ENCODE results near the gene CSNK2A2. TPM values are rescaled to one million over a fixed set of nuclear protein-coding genes. Genes with fewer than 3 reads are reported as not detected.

The CSNK2A2 gene
- total RNA-seq, 1 donor from 2014 or later: 96.2 TPM

DNA sequence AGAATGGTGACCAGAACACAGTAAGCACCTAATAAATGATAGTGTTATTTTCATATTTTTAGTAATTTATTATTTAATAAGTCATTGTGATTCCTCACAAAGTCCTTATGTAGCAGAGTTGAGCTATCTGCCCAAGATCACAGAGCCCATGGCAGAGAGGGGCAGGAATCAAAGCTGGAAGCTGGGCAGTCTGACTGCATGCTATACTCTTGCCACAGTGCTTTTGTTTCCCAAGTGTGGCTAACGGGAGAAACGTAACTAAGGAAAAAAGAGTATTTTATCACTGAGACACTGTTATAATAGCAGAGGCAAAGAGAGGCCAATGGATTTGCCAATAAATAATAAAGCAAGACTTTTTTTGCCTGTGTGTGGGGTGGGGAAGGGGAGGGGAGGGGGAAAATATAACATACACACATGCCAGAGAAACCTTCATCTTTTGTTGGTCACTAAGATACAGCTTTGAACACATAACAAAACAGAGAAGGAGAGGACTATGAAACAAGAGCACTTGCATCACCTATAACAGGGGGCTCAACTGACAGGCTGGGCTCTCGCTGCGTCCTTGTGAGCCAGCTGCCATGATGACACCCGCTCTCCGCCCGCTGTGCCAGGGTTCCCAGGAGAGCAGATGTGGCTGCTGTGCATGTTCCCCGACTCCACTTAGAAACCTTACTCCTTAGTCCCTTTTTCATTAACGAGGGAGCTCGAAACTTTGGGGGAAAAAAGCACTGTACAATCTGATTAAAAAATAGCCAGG, 10.1 kb downstream of the CSNK2A2 start:
- Mint-ChIP-seq H3K4me1 (ENCODE audit: low read depth, unreplicated experiment) (peaks cover 5% of the 10 kb centered on the region), H3K9me3 (ENCODE audit: unreplicated experiment) (no peaks in the 10 kb centered on the region), H3K27me3 (ENCODE audit: low read depth, unreplicated experiment) (no peaks in the 10 kb centered on the region), H3K4me3 (ENCODE audit: unreplicated experiment) (no peak overlapping the region), H3K27ac (ENCODE audit: unreplicated experiment) (peak overlapping the region; percentile 66), H3K36me3 (ENCODE audit: low read depth, unreplicated experiment) (peaks cover 40% of the 10 kb centered on the region)
- H3K27me3 ChIP-seq (ENCODE audit: insufficient read depth, low read length): no peaks in the 10 kb centered on the region
- TF ChIP-seq, protein P1, sequence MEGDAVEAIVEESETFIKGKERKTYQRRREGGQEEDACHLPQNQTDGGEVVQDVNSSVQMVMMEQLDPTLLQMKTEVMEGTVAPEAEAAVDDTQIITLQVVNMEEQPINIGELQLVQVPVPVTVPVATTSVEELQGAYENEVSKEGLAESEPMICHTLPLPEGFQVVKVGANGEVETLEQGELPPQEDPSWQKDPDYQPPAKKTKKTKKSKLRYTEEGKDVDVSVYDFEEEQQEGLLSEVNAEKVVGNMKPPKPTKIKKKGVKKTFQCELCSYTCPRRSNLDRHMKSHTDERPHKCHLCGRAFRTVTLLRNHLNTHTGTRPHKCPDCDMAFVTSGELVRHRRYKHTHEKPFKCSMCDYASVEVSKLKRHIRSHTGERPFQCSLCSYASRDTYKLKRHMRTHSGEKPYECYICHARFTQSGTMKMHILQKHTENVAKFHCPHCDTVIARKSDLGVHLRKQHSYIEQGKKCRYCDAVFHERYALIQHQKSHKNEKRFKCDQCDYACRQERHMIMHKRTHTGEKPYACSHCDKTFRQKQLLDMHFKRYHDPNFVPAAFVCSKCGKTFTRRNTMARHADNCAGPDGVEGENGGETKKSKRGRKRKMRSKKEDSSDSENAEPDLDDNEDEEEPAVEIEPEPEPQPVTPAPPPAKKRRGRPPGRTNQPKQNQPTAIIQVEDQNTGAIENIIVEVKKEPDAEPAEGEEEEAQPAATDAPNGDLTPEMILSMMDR (IDR thresholded peaks at IDR 0.05; ENCODE audit: insufficient read depth, low read depth, low read length): no peak
- no peak for TF ChIP-seq EZH2 (IDR thresholded peaks at IDR 0.05; ENCODE audit: insufficient read depth, low read length)
- peaks cover 44% of the 10 kb centered on the region for H3K79me2 ChIP-seq (ENCODE audit: insufficient read depth, low read length)
- peaks cover 63% of the 10 kb centered on the region for H3K36me3 ChIP-seq (ENCODE audit: insufficient read depth, low read length)
- no peaks in the 10 kb centered on the region for H3K9me3 ChIP-seq (ENCODE audit: insufficient read depth, low read depth, low read length)
- no peak overlapping the region for H2AFZ ChIP-seq (ENCODE audit: low read depth, low read length)
- DNase-seq (ENCODE audit: low read depth) (no peak), FAIRE-seq (no peak)
- no peak overlapping the region for H3K4me3 ChIP-seq (ENCODE audit: insufficient read depth, low read depth, low read length)
- no peaks in the 10 kb centered on the region for H3K4me1 ChIP-seq (ENCODE audit: insufficient read depth, low read length)
- H4K20me1 ChIP-seq (ENCODE audit: insufficient read depth, low read length): peaks cover 39% of the 10 kb centered on the region
- H3K27ac ChIP-seq (ENCODE audit: low read depth, low read length): no peak overlapping the region
- H3K4me2 ChIP-seq (ENCODE audit: low read length): no peak overlapping the region
- H3K9ac ChIP-seq (ENCODE audit: low read length): no peak overlapping the region

DNA sequence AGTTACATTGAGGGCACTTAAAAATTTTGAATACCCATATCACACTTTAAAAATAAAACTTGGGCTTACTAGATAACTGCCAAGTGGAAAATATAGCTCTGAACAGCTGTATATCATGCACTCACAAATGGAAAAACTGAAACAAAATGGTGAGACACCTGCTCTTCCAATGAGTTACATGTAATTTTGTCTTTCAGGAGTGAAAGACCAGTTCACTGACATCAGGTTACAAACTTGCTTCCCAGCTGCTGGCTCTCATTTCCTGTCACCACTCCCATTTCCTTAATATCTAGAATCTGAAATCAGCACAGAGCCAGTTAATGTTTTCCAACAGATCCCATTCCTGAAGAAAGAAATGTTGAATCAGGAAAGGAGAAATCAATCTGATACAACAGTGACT, 10.8 kb downstream of the CSNK2A2 start:
- Mint-ChIP-seq H3K27me3 (ENCODE audit: low read depth, unreplicated experiment) (no peaks in the 10 kb centered on the region), H3K27ac (ENCODE audit: unreplicated experiment) (no peak overlapping the region), H3K4me1 (ENCODE audit: low read depth, unreplicated experiment) (peaks cover 5% of the 10 kb centered on the region), H3K36me3 (ENCODE audit: low read depth, unreplicated experiment) (peaks cover 39% of the 10 kb centered on the region), H3K9me3 (ENCODE audit: unreplicated experiment) (no peaks in the 10 kb centered on the region), H3K4me3 (ENCODE audit: unreplicated experiment) (peak overlapping the region; percentile 46)
- Histone ChIP-seq H2AFZ (ENCODE audit: low read depth, low read length) (no peak overlapping the region), H3K27ac (ENCODE audit: low read depth, low read length) (no peak overlapping the region), H3K79me2 (ENCODE audit: insufficient read depth, low read length) (peaks cover 37% of the 10 kb centered on the region), H3K4me2 (ENCODE audit: low read length) (no peak overlapping the region), H3K4me3 (ENCODE audit: insufficient read depth, low read depth, low read length) (no peak overlapping the region), H3K9ac (ENCODE audit: low read length) (no peak overlapping the region), H4K20me1 (ENCODE audit: insufficient read depth, low read length) (peaks cover 35% of the 10 kb centered on the region), H3K27me3 (ENCODE audit: insufficient read depth, low read length) (no peaks in the 10 kb centered on the region), H3K36me3 (ENCODE audit: insufficient read depth, low read length) (peaks cover 59% of the 10 kb centered on the region), H3K4me1 (ENCODE audit: insufficient read depth, low read length) (no peaks in the 10 kb centered on the region), H3K9me3 (ENCODE audit: insufficient read depth, low read depth, low read length) (no peaks in the 10 kb centered on the region)
- TF ChIP-seq, protein P1 (IDR thresholded peaks at IDR 0.05; ENCODE audit: insufficient read depth, low read depth, low read length): no peak
- TF ChIP-seq EZH2 (IDR thresholded peaks at IDR 0.05; ENCODE audit: insufficient read depth, low read length): no peak
- no peak for FAIRE-seq
- peak; percentile 2 for DNase-seq (ENCODE audit: low read depth)

Data from astrocyte (in vitro differentiated cells and primary cell).